ENCODE data around the gene CCT7. TPM values are rescaled to one million over a fixed set of nuclear protein-coding genes. Genes with fewer than 3 reads are reported as not detected.

Gene CCT7
- total RNA-seq, 1 donor from 2014 or later, result 696 TPM

GRCh38 chr2:73263540-73264331 lies 29.6 kb downstream of the CCT7 start:
- Mint-ChIP-seq H3K4me1 (peaks cover 12% of the 10 kb centered on the region), H3K9me3 (no peaks in the 10 kb centered on the region), H3K36me3 (ENCODE audit: low read depth) (peaks cover 26% of the 10 kb centered on the region), H3K4me3 (no peak overlapping the region), H3K27me3 (no peaks in the 10 kb centered on the region), H3K27ac (no peak overlapping the region)
- no peak for DNase-seq
- intact Hi-C loops (cut with micrococcal nuclease), result no loop called here

- H3K36me3 Mint-ChIP-seq (ENCODE audit: low read depth), result peaks cover 22% of the 10 kb centered on the region
- no peaks in the 10 kb centered on the region for H3K9me3 Mint-ChIP-seq
- DNase-seq, result no peak
- peaks cover 12% of the 10 kb centered on the region for H3K4me1 Mint-ChIP-seq
- no peak overlapping the region for H3K27ac Mint-ChIP-seq
- intact Hi-C loops (cut with micrococcal nuclease), result no loop called here
- H3K27me3 Mint-ChIP-seq, result no peaks in the 10 kb centered on the region
- no peak overlapping the region for H3K4me3 Mint-ChIP-seq
These were observed 30.2 kb downstream of the CCT7 start for GRCh38 chr2:73264332-73264606.

GRCh38 chr2:73264783-73265182 lies 30.7 kb downstream of the CCT7 start:
- H3K36me3 Mint-ChIP-seq (ENCODE audit: low read depth), result peaks cover 18% of the 10 kb centered on the region
- no peak for DNase-seq
- H3K27me3 Mint-ChIP-seq, result no peaks in the 10 kb centered on the region
- H3K27ac Mint-ChIP-seq, result no peak overlapping the region
- no peak overlapping the region for H3K4me3 Mint-ChIP-seq
- H3K4me1 Mint-ChIP-seq, result peaks cover 12% of the 10 kb centered on the region
- intact Hi-C loops (cut with micrococcal nuclease), result no loop called here
- no peaks in the 10 kb centered on the region for H3K9me3 Mint-ChIP-seq

GRCh38 chr2:73265298-73266060 lies 31.4 kb downstream of the CCT7 start:
- no peaks in the 10 kb centered on the region for H3K27me3 Mint-ChIP-seq
- no peak for DNase-seq
- H3K4me1 Mint-ChIP-seq, result peaks cover 12% of the 10 kb centered on the region
- no peak overlapping the region for H3K27ac Mint-ChIP-seq
- no peak overlapping the region for H3K4me3 Mint-ChIP-seq
- intact Hi-C loops (cut with micrococcal nuclease), result no loop called here
- H3K9me3 Mint-ChIP-seq, result no peaks in the 10 kb centered on the region
- peaks cover 17% of the 10 kb centered on the region for H3K36me3 Mint-ChIP-seq (ENCODE audit: low read depth)

- Mint-ChIP-seq H3K27ac (no peak overlapping the region), H3K4me3 (no peak overlapping the region), H3K9me3 (no peaks in the 10 kb centered on the region), H3K27me3 (no peaks in the 10 kb centered on the region), H3K36me3 (ENCODE audit: low read depth) (peaks cover 17% of the 10 kb centered on the region), H3K4me1 (peaks cover 14% of the 10 kb centered on the region)
- no peak for DNase-seq
- intact Hi-C loops (cut with micrococcal nuclease), result no loop called here
These were observed 32.2 kb downstream of the CCT7 start for GRCh38 chr2:73266061-73266901.

- DNase-seq, result no peak
- Mint-ChIP-seq H3K36me3 (ENCODE audit: low read depth) (peaks cover 17% of the 10 kb centered on the region), H3K4me3 (no peak overlapping the region), H3K4me1 (peaks cover 14% of the 10 kb centered on the region), H3K27me3 (no peaks in the 10 kb centered on the region), H3K27ac (no peak overlapping the region), H3K9me3 (no peaks in the 10 kb centered on the region)
- intact Hi-C loops (cut with micrococcal nuclease), result no loop called here
These were observed 32.9 kb downstream of the CCT7 start for GRCh38 chr2:73267008-73267407.

- H3K9me3 Mint-ChIP-seq, result no peaks in the 10 kb centered on the region
- peaks cover 14% of the 10 kb centered on the region for H3K4me1 Mint-ChIP-seq
- intact Hi-C loops (cut with micrococcal nuclease), result no loop called here
- peak overlapping the region; percentile 43 for H3K4me3 Mint-ChIP-seq
- peaks cover 14% of the 10 kb centered on the region for H3K36me3 Mint-ChIP-seq (ENCODE audit: low read depth)
- no peak for DNase-seq
- peak overlapping the region; percentile 25 for H3K27ac Mint-ChIP-seq
- no peaks in the 10 kb centered on the region for H3K27me3 Mint-ChIP-seq
These were observed 34.3 kb downstream of the CCT7 start for GRCh38 chr2:73268366-73268829.

GRCh38 chr2:73268830-73269685 lies 35.0 kb downstream of the CCT7 start:
- Mint-ChIP-seq H3K4me3 (peak overlapping the region; percentile 43), H3K27me3 (no peaks in the 10 kb centered on the region), H3K4me1 (peaks cover 14% of the 10 kb centered on the region), H3K27ac (no peak overlapping the region), H3K9me3 (no peaks in the 10 kb centered on the region), H3K36me3 (ENCODE audit: low read depth) (peaks cover 11% of the 10 kb centered on the region)
- intact Hi-C loops (cut with micrococcal nuclease), result loop anchor here (1.0 kb wide), 1 partner anchor 15 kb away; the partner anchor contains the start of gene FBXO41
- DNase-seq, result peak; percentile 93

- no peaks in the 10 kb centered on the region for H3K27me3 Mint-ChIP-seq
- peaks cover 14% of the 10 kb centered on the region for H3K4me1 Mint-ChIP-seq
- intact Hi-C loops (cut with micrococcal nuclease), result loop anchor here (1.0 kb wide), 1 partner anchor 14 kb away; the partner anchor contains the start of gene FBXO41
- H3K9me3 Mint-ChIP-seq, result no peaks in the 10 kb centered on the region
- H3K27ac Mint-ChIP-seq, result peak overlapping the region; percentile 2
- peak overlapping the region; percentile 61 for H3K4me3 Mint-ChIP-seq
- DNase-seq, result no peak
- peaks cover 7% of the 10 kb centered on the region for H3K36me3 Mint-ChIP-seq (ENCODE audit: low read depth)
These were observed 35.8 kb downstream of the CCT7 start for GRCh38 chr2:73269686-73270465.

- Mint-ChIP-seq H3K4me1 (peaks cover 10% of the 10 kb centered on the region), H3K9me3 (no peaks in the 10 kb centered on the region), H3K4me3 (no peak overlapping the region), H3K27ac (no peak overlapping the region), H3K36me3 (ENCODE audit: low read depth) (peaks cover 5% of the 10 kb centered on the region), H3K27me3 (no peaks in the 10 kb centered on the region)
- DNase-seq, result no peak
- intact Hi-C loops (cut with micrococcal nuclease), result no loop called here
These were observed 38.2 kb downstream of the CCT7 start for GRCh38 chr2:73272270-73272669.

GRCh38 chr2:73279852-73280251 lies 45.7 kb downstream of the CCT7 start:
- Mint-ChIP-seq H3K27me3 (no peaks in the 10 kb centered on the region), H3K4me1 (peaks cover 22% of the 10 kb centered on the region), H3K27ac (no peak overlapping the region), H3K36me3 (ENCODE audit: low read depth) (peaks cover 6% of the 10 kb centered on the region), H3K4me3 (no peak overlapping the region), H3K9me3 (no peaks in the 10 kb centered on the region)
- intact Hi-C loops (cut with micrococcal nuclease), result no loop called here
- DNase-seq, result no peak

GRCh38 chr2:73281244-73281643 lies 47.1 kb downstream of the CCT7 start:
- H3K27me3 Mint-ChIP-seq, result peaks cover 2% of the 10 kb centered on the region
- H3K4me3 Mint-ChIP-seq, result no peak overlapping the region
- intact Hi-C loops (cut with micrococcal nuclease), result no loop called here
- H3K9me3 Mint-ChIP-seq, result no peaks in the 10 kb centered on the region
- DNase-seq, result no peak
- H3K27ac Mint-ChIP-seq, result no peak overlapping the region
- peaks cover 6% of the 10 kb centered on the region for H3K36me3 Mint-ChIP-seq (ENCODE audit: low read depth)
- peaks cover 28% of the 10 kb centered on the region for H3K4me1 Mint-ChIP-seq
